Caco-2 (cell line): ENCODE results near the gene CABP2. TPM values are rescaled to one million over a fixed set of nuclear protein-coding genes. Genes with fewer than 3 reads are reported as not detected.
"Not testable (repeated sequence)": the region's sequence is repeated elsewhere in the genome, so short reads cannot be mapped to it uniquely, and the experiment has no call there.

ENCODE experiments used
- BruUV-seq: library from RNA; stranded (reverse); fragments of 400-500 nt; replicated peaks from 2 replicates; lab custom pipeline; 2021; lab: Mats Ljungman, UMichigan
- CTCF ChIA-PET: fragments of 300-600 bp; sonication (Branson Sonifier 250); formaldehyde crosslinking; loops from one replicate; lab custom pipeline; 2022; ENCODE audit warnings: antibody characterized with exemption; lab: Charles Lee
- POLR2A ChIA-PET: fragments of 300-600 bp; sonication (Branson Sonifier 250); formaldehyde crosslinking; loops from one replicate; lab custom pipeline; 2022; ENCODE audit warnings: antibody characterized with exemption; lab: Charles Lee
- DNase-seq, 2 experiments: peaks; one replicate each; pipeline versions ENCODE4 v3.0.0 to v3.0.0-alpha.2; 2020 to 2022
- H3K27me3 ChIP-seq: replicated peaks from 2 replicates; pipeline ENCODE4 v1.6.0; 2011; ENCODE audit warnings: low read length; ENCODE audit not compliant: control insufficient read depth, insufficient read depth
- H3K36me3 ChIP-seq: 2 replicates; pipeline ENCODE4 v1.5.1; 2011; ENCODE audit warnings: low read length; ENCODE audit not compliant: control insufficient read depth, insufficient read depth
- H3K4me1 ChIP-seq: fragments of 250-450 bp; sonication (Bioruptor Pico); 2 replicates; pipeline ENCODE4 v1.5.1; 2020; ENCODE audit warnings: mild to moderate bottlenecking
- H3K4me3 ChIP-seq: 2 replicates; pipeline ENCODE4 v1.5.1; 2011; ENCODE audit warnings: low read depth, mild to moderate bottlenecking, control low read depth, low read length
- H3K9me3 ChIP-seq: fragments of 250-450 bp; sonication (Bioruptor Pico); 2 replicates; pipeline ENCODE4 v1.5.1; 2020; ENCODE audit warnings: mild to moderate bottlenecking, moderate library complexity
- H3K27ac Mint-ChIP-seq: one replicate; pipeline ENCODE4 v1.8.0; 2022; ENCODE audit warnings: mixed read lengths; ENCODE audit not compliant: unreplicated experiment
- H3K27me3 Mint-ChIP-seq: one replicate; pipeline ENCODE4 v1.8.0; 2022; ENCODE audit warnings: mixed read lengths; ENCODE audit not compliant: insufficient read depth, unreplicated experiment
- H3K36me3 Mint-ChIP-seq: one replicate; pipeline ENCODE4 v1.8.0; 2022; ENCODE audit warnings: mild to moderate bottlenecking, mixed read lengths; ENCODE audit not compliant: insufficient read depth, unreplicated experiment
- H3K4me1 Mint-ChIP-seq: one replicate; pipeline ENCODE4 v1.8.0; 2022; ENCODE audit warnings: low read depth, mixed read lengths; ENCODE audit not compliant: unreplicated experiment
- H3K4me3 Mint-ChIP-seq: one replicate; pipeline ENCODE4 v1.8.0; 2022; ENCODE audit warnings: mild to moderate bottlenecking, moderate library complexity, mixed read lengths; ENCODE audit not compliant: unreplicated experiment
- H3K9me3 Mint-ChIP-seq: one replicate; pipeline ENCODE4 v1.8.0; 2022; ENCODE audit warnings: mixed read lengths; ENCODE audit not compliant: unreplicated experiment
- CTCF ChIP-seq, 2 experiments: fragments of 200-600 bp in 1 of 2; IDR thresholded peaks; 1 replicate in 1 of 2; 2 replicates in 1 of 2; pipeline versions ENCODE4 v1.5.1 to v1.8.0; 2011 to 2022; ENCODE audit warnings: antibody characterized with exemption in 1 of 2, control low read depth in 1 of 2, inconsistent platforms in 1 of 2, low read depth in 1 of 2, low read length in 1 of 2, mild to moderate bottlenecking in 1 of 2, moderate library complexity in 1 of 2; ENCODE audit not compliant: insufficient read depth in 1 of 2, severe bottlenecking in 1 of 2, unreplicated experiment in 1 of 2
- intact Hi-C: fragments of 100-400 bp; cut with micrococcal nuclease; formaldehyde crosslinking; loops from one replicate; pipeline ENCODE4 v1.10.0; 2022; ENCODE audit not compliant: unreplicated experiment
- total RNA-seq: library from RNA; stranded (reverse); gene quantifications from 2 replicates; pipeline ENCODE4 v1.2.3, GENCODE V29; 2022

Gene CABP2
- total RNA-seq, 1 experiment from 2014 or later, result not detected

GRCh38 chr11:67482827-67483798 lies 40.1 kb downstream of the CABP2 start, which contains the start of gene AIP:
Gene AIP (plus strand): TSS chr11:67483026. CDS start chr11:67483159, 133 bp downstream.
- CTCF ChIA-PET, result interaction anchor here (0.6 to 2.1 kb wide), 6 partner anchors 15 to 132 kb away, joined by 3 to 14 read pairs (median 3); partner anchors contain the start of genes CLCF1, PPP1CA, RAD9A and TMEM134
- no peaks in the 10 kb centered on the region for H3K27me3 ChIP-seq
- TF ChIP-seq CTCF (IDR thresholded peaks at IDR 0.05; ENCODE audit: insufficient read depth in 1 of 2, low read depth in 1 of 2, low read length in 1 of 2, severe bottlenecking in 1 of 2, unreplicated experiment in 1 of 2), result peak; percentile 25 to 65
- H3K9me3 ChIP-seq, result no peaks in the 10 kb centered on the region
- peak within 1 kb of the TSS; percentile 99 for H3K4me3 Mint-ChIP-seq
- peak; percentile 100 for DNase-seq
- peaks cover 4% of the 10 kb centered on the region; the same call in 1 of the 2 replicates for H3K4me1 ChIP-seq
- peak within 1 kb of the TSS; percentile 99 for H3K27ac Mint-ChIP-seq
- H3K4me1 Mint-ChIP-seq, result peaks cover 24% of the 10 kb centered on the region
- H3K4me3 ChIP-seq, result peak within 1 kb of the TSS; percentile 48
- no peaks in the 10 kb centered on the region for H3K9me3 Mint-ChIP-seq
- BruUV-seq, result TSS peak; percentile 66
- H3K27me3 Mint-ChIP-seq, result no peaks in the 10 kb centered on the region
- intact Hi-C loops, result loop anchor here (1.0 to 5.0 kb wide), 7 partner anchors 14 to 81 kb away; partner anchors contain the start of genes CDK2AP2, CORO1B, PPP1CA and RPS6KB2
- POLR2A ChIA-PET, result interaction anchor here (0.6 to 1.8 kb wide), 12 partner anchors 9 to 147 kb away, joined by 3 to 16 read pairs (median 5); partner anchors contain the start of genes GSTP1, NUDT8, PPP1CA and RAD9A
- peaks cover 4% of the 10 kb centered on the region for H3K36me3 ChIP-seq
- H3K36me3 Mint-ChIP-seq, result peaks cover 42% of the 10 kb centered on the region

- peaks cover 4% of the 10 kb centered on the region; the same call in 1 of the 2 replicates for H3K4me1 ChIP-seq
- Mint-ChIP-seq H3K36me3 (peaks cover 38% of the 10 kb centered on the region), H3K9me3 (no peaks in the 10 kb centered on the region), H3K27me3 (no peaks in the 10 kb centered on the region), H3K4me1 (peaks cover 24% of the 10 kb centered on the region), H3K4me3 (peak overlapping the region; percentile 99), H3K27ac (peak overlapping the region; percentile 99)
- H3K27me3 ChIP-seq, result no peaks in the 10 kb centered on the region
- intact Hi-C loops, result loop anchor here (5.0 kb wide), 1 partner anchor 80 kb away; the partner anchor contains the start of genes PPP1CA and TBC1D10C
- H3K36me3 ChIP-seq, result peaks cover 2% of the 10 kb centered on the region; the same call in 1 of the 2 replicates
- H3K9me3 ChIP-seq, result no peaks in the 10 kb centered on the region
- TF ChIP-seq CTCF (IDR thresholded peaks at IDR 0.05; ENCODE audit: insufficient read depth in 1 of 2, low read depth in 1 of 2, low read length in 1 of 2, severe bottlenecking in 1 of 2, unreplicated experiment in 1 of 2), result no peak
- BruUV-seq, result TSS peak; percentile 92
- peak overlapping the region; percentile 48 for H3K4me3 ChIP-seq
- no peak for DNase-seq
- CTCF ChIA-PET, result interaction anchor here (0.6 to 2.1 kb wide), 6 partner anchors 14 to 131 kb away, joined by 3 to 14 read pairs (median 3); partner anchors contain the start of genes CLCF1, PPP1CA, RAD9A and TMEM134
- POLR2A ChIA-PET, result interaction anchor here (0.6 to 1.8 kb wide), 12 partner anchors 8 to 148 kb away, joined by 3 to 16 read pairs (median 5); partner anchors contain the start of genes GSTP1, NUDT8, PPP1CA and RAD9A
These were observed 40.9 kb downstream of the CABP2 start for GRCh38 chr11:67482275-67482826.

GRCh38 chr11:67477344-67478050 lies 45.7 kb downstream of the CABP2 start:
- BruUV-seq, H3K4me3 ChIP-seq, H3K4me3 Mint-ChIP-seq, intact Hi-C loops, H3K36me3 Mint-ChIP-seq, H3K9me3 ChIP-seq, H3K9me3 Mint-ChIP-seq, H3K27me3 Mint-ChIP-seq, H3K4me1 ChIP-seq, H3K27me3 ChIP-seq, DNase-seq, H3K36me3 ChIP-seq, H3K4me1 Mint-ChIP-seq: not testable (repeated sequence)
- ChIA-PET POLR2A (interaction anchor here (0.7 kb wide), 1 partner anchor 18 kb away, joined by 3 read pairs; no protein-coding TSS in a partner anchor), CTCF (interaction anchor here (0.6 to 1.9 kb wide), 2 partner anchors 76 to 621 kb away, joined by 3 to 5 read pairs; partner anchors contain the start of gene PPP1CA)
- H3K27ac Mint-ChIP-seq, result peak overlapping the region; percentile 17

- H3K27me3 ChIP-seq, H3K36me3 ChIP-seq, BruUV-seq, H3K4me3 ChIP-seq, H3K9me3 ChIP-seq, H3K4me3 Mint-ChIP-seq, H3K4me1 ChIP-seq, H3K9me3 Mint-ChIP-seq, DNase-seq, POLR2A ChIA-PET, H3K36me3 Mint-ChIP-seq, H3K4me1 Mint-ChIP-seq, intact Hi-C loops, H3K27me3 Mint-ChIP-seq: not testable (repeated sequence)
- CTCF ChIA-PET, result interaction anchor here (0.6 to 1.9 kb wide), 2 partner anchors 75 to 621 kb away, joined by 3 to 5 read pairs; partner anchors contain the start of gene PPP1CA
- H3K27ac Mint-ChIP-seq, result peak overlapping the region; percentile 17
These were observed 46.6 kb downstream of the CABP2 start for GRCh38 chr11:67476692-67477091.
